GM23338 (cell line): ENCODE results near the gene ZFHX3. TPM values are rescaled to one million over a fixed set of nuclear protein-coding genes. Genes with fewer than 3 reads are reported as not detected.

Experiments
- ATAC-seq: fragments of 200-7000 bp; cut with Tn5 transposase; 3 replicates; pipeline ENCODE4 v1.9.1; 2020
- DNase-seq: peaks from one replicate; pipeline ENCODE4 v3.0.0-alpha.2; 2015; ENCODE audit warnings: low spot score
- H2AFZ ChIP-seq: fragments of 200-600 bp; sonication (generic); 2 replicates; pipeline ENCODE4 v1.8.0; 2016; ENCODE audit warnings: antibody characterized with exemption, mild to moderate bottlenecking, moderate library complexity
- H3F3A ChIP-seq: fragments of 200-600 bp; sonication (generic); replicated peaks from 2 replicates; pipeline ENCODE4 v1.8.0; 2017; ENCODE audit warnings: antibody characterized with exemption, mixed run types, low read depth
- H3K27ac ChIP-seq: fragments of 200-600 bp; sonication (generic); 2 replicates; pipeline ENCODE4 v1.6.1; 2016; ENCODE audit warnings: low read depth
- H3K27me3 ChIP-seq: fragments of 200-600 bp; sonication (generic); 2 replicates; pipeline ENCODE4 v1.8.0; 2016; ENCODE audit warnings: mild to moderate bottlenecking, mixed run types, moderate library complexity; ENCODE audit not compliant: insufficient read depth
- H3K36me3 ChIP-seq: fragments of 200-600 bp; sonication (generic); 2 replicates; pipeline ENCODE4 v1.8.0; 2016; ENCODE audit warnings: mild to moderate bottlenecking; ENCODE audit not compliant: insufficient read depth
- H3K4me1 ChIP-seq: fragments of 200-600 bp; sonication (generic); 2 replicates; pipeline ENCODE4 v1.8.0; 2016; ENCODE audit warnings: mild to moderate bottlenecking, moderate library complexity; ENCODE audit not compliant: insufficient read depth
- H3K4me2 ChIP-seq: fragments of 200-600 bp; sonication (generic); 2 replicates; pipeline ENCODE4 v1.7.1; 2017; ENCODE audit warnings: mixed run types
- H3K4me3 ChIP-seq: fragments of 200-600 bp; sonication (generic); 2 replicates; pipeline ENCODE4 v1.6.1; 2016; ENCODE audit warnings: mixed run types
- H3K79me2 ChIP-seq: fragments of 200-600 bp; sonication (generic); replicated peaks from 2 replicates; pipeline ENCODE4 v1.8.0; 2017; ENCODE audit warnings: mild to moderate bottlenecking; ENCODE audit not compliant: insufficient read depth
- H3K9me2 ChIP-seq: fragments of 200-600 bp; sonication (generic); 2 replicates; pipeline ENCODE4 v1.8.0; 2017; ENCODE audit not compliant: insufficient read depth
- H4K20me1 ChIP-seq: fragments of 200-600 bp; sonication (generic); replicated peaks from 2 replicates; pipeline ENCODE4 v1.8.0; 2017; ENCODE audit warnings: mild to moderate bottlenecking; ENCODE audit not compliant: insufficient read depth
- H3K27ac Mint-ChIP-seq: 2 replicates; pipeline ENCODE4 v1.8.0; 2020; ENCODE audit warnings: inconsistent platforms, mild to moderate bottlenecking, moderate library complexity, mixed read lengths
- H3K27me3 Mint-ChIP-seq: 3 replicates; pipeline ENCODE4 v1.8.0; 2022; ENCODE audit warnings: low read depth, mild to moderate bottlenecking, moderate library complexity, mixed read lengths, inconsistent platforms; ENCODE audit not compliant: insufficient read depth, poor library complexity
- H3K36me3 Mint-ChIP-seq: 3 replicates; pipeline ENCODE4 v1.8.0; 2021; ENCODE audit warnings: low read depth, mild to moderate bottlenecking, inconsistent platforms, moderate library complexity, mixed read lengths
- H3K4me1 Mint-ChIP-seq: 3 replicates; pipeline ENCODE4 v1.8.0; 2020; ENCODE audit warnings: mild to moderate bottlenecking, inconsistent platforms, mixed read lengths
- H3K4me3 Mint-ChIP-seq: 3 replicates; pipeline ENCODE4 v1.8.0; 2021; ENCODE audit warnings: moderate library complexity, mild to moderate bottlenecking, inconsistent platforms, mixed read lengths
- H3K9me3 Mint-ChIP-seq: 3 replicates; pipeline ENCODE4 v1.8.0; 2020; ENCODE audit warnings: moderate library complexity, mild to moderate bottlenecking, inconsistent platforms, mixed read lengths
- CREB1 ChIP-seq: fragments of 250-450 bp; sonication (Bioruptor Pico); IDR thresholded peaks from 2 replicates; pipeline ENCODE4 v1.5.0; 2020; ENCODE audit warnings: low read depth, mild to moderate bottlenecking, moderate library complexity
- EZH2 ChIP-seq: fragments of 200-600 bp; sonication (generic); IDR thresholded peaks from one replicate; pipeline ENCODE4 v1.8.0; 2017; ENCODE audit warnings: antibody characterized with exemption, mild to moderate bottlenecking, low read depth; ENCODE audit not compliant: unreplicated experiment
- EZH2phosphoT487 ChIP-seq: fragments of 200-600 bp; sonication (generic); IDR thresholded peaks from one replicate; pipeline ENCODE4 v1.8.1; 2018; ENCODE audit warnings: antibody characterized with exemption; ENCODE audit not compliant: unreplicated experiment
- JUNB ChIP-seq: IDR thresholded peaks from one replicate; pipeline ENCODE4 v1.6.1; 2016; ENCODE audit warnings: antibody characterized with exemption; ENCODE audit not compliant: unreplicated experiment
- NANOG ChIP-seq: IDR thresholded peaks from 2 replicates; pipeline ENCODE4 v1.6.1; 2016; ENCODE audit warnings: antibody characterized with exemption, borderline replicate concordance
- POLR2AphosphoS5 ChIP-seq: IDR thresholded peaks from 2 replicates; pipeline ENCODE4 v1.6.1; 2016; ENCODE audit warnings: antibody characterized with exemption, low read depth
- STAT1 ChIP-seq: IDR thresholded peaks from one replicate; pipeline ENCODE4 v1.6.1; 2016; ENCODE audit warnings: antibody characterized with exemption; ENCODE audit not compliant: unreplicated experiment
- ZNF114 ChIP-seq: fragments of 250-450 bp; sonication (Bioruptor Pico); IDR thresholded peaks from 2 replicates; pipeline ENCODE4 v1.5.0; 2020; ENCODE audit warnings: mild to moderate bottlenecking, moderate library complexity
- ZNF331 ChIP-seq: fragments of 250-450 bp; sonication (Bioruptor Pico); IDR thresholded peaks from 2 replicates; pipeline ENCODE4 v1.5.0; 2020; ENCODE audit warnings: low read depth, mild to moderate bottlenecking, moderate library complexity
- polyA plus RNA-seq: library from polyadenylated mRNA; unstranded; fragments of >200 nt; fragmentation: Nextera tagmentation; extraction: Ambion mirVana; gene quantifications from 2 replicates; pipeline ENCODE4 v1.2.1, GENCODE V29; 2016
- total RNA-seq: library from RNA; depleted of rRNA; stranded (reverse); fragments of >200 nt; shearing (Covaris generic); gene quantifications from 2 replicates; pipeline ENCODE4 v1.2.3, GENCODE V29; 2014
- TF ChIP-seq, protein P1 (sequence below): IDR thresholded peaks from 2 replicates; pipeline ENCODE4 v1.6.1; 2016; ENCODE audit warnings: antibody characterized with exemption
- TF ChIP-seq, protein P2 (sequence below): fragments of 250-450 bp; sonication (Bioruptor Pico); IDR thresholded peaks from 2 replicates; pipeline ENCODE4 v1.5.0; 2020; ENCODE audit warnings: mild to moderate bottlenecking, moderate library complexity
- TF ChIP-seq, protein P3 (sequence below): IDR thresholded peaks from one replicate; pipeline ENCODE4 v1.6.1; 2018; ENCODE audit warnings: antibody characterized with exemption; ENCODE audit not compliant: unreplicated experiment
- TF ChIP-seq, protein P4 (sequence below), 2 experiments: fragments of 200-600 bp in 1 of 2; sonication (generic) in 1 of 2; conservative IDR thresholded peaks; 2 replicates each; pipeline versions ENCODE4 v1.5.1 to v1.6.1; 2016 to 2017; ENCODE audit warnings: antibody characterized with exemption in 2 of 2, low read depth in 2 of 2, mild to moderate bottlenecking in 2 of 2, moderate library complexity in 1 of 2

Gene ZFHX3
- total and polyA plus RNA-seq, 2 experiments from 2014 or later, result 1.0 to 1.5 TPM

DNA sequence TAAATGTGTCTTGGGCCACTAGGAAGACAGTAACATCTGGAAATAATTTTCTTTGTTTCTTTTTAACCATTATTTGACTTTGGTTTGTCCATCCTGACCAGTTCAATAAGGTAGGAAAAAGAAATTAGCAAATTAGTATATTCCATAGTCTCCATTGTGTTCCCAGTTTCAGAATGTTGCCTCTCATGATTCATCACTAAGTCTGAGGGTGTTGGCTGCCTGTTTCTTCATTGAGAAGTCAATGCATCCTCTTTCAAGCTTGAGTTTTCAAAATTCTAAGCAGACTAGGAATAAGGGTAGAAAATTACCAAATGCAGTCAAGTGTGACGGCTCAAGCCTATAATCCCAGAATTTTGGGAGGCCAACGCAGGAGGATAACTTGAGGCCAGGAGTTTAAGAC, 41.9 kb downstream of the ZFHX3 start (continued):
- TF ChIP-seq, protein P1, sequence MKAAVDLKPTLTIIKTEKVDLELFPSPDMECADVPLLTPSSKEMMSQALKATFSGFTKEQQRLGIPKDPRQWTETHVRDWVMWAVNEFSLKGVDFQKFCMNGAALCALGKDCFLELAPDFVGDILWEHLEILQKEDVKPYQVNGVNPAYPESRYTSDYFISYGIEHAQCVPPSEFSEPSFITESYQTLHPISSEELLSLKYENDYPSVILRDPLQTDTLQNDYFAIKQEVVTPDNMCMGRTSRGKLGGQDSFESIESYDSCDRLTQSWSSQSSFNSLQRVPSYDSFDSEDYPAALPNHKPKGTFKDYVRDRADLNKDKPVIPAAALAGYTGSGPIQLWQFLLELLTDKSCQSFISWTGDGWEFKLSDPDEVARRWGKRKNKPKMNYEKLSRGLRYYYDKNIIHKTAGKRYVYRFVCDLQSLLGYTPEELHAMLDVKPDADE, result no peak
- no peak for TF ChIP-seq ZNF114 (CRISPR knock-in tag)

DNA sequence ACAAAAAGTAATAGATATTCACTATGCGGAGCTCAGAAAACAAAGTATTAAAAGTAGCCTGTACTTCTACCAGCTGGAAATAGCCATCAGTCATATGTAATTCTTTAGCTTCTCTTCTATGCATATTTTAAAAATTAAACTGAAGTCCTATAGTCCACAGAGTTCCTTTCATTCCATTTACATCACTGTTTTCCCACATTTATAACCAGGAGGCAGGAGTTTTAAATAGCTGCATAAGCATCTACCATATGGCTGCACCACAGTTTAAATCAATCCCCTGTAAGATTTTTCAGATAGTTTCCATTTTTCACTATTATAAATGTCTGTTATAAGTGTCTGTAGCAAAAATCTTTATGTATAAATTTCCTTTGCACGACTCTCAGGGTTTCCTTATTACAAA, 45.1 kb downstream of the ZFHX3 start:
- Histone ChIP-seq H3K4me2 (no peak overlapping the region), H3K36me3 (no peaks in the 10 kb centered on the region), H3K79me2 (no peaks in the 10 kb centered on the region), H3K4me1 (no peaks in the 10 kb centered on the region; the same call in 1 of the 2 replicates), H3K27ac (no peak overlapping the region), H3K27me3 (no peaks in the 10 kb centered on the region), H4K20me1 (no peaks in the 10 kb centered on the region; the same call in 1 of the 2 replicates), H3K9me2 (no peaks in the 10 kb centered on the region), H2AFZ (no peak overlapping the region), H3K4me3 (no peak overlapping the region), H3F3A (no peaks in the 10 kb centered on the region)
- Mint-ChIP-seq H3K27me3 (peaks cover 8% of the 10 kb centered on the region), H3K9me3 (peaks cover 17% of the 10 kb centered on the region), H3K4me3 (no peak overlapping the region), H3K36me3 (peaks cover 6% of the 10 kb centered on the region; the same call in 1 of the 3 replicates), H3K27ac (no peak overlapping the region), H3K4me1 (peaks cover 4% of the 10 kb centered on the region; the same call in 2 of the 3 replicates)
- ATAC-seq (no peak), DNase-seq (no peak)
- TF ChIP-seq STAT1, result no peak
- TF ChIP-seq POLR2AphosphoS5, result no peak
- no peak for TF ChIP-seq ZNF331 (CRISPR knock-in tag)
- no peak for TF ChIP-seq JUNB
- TF ChIP-seq, protein P2, sequence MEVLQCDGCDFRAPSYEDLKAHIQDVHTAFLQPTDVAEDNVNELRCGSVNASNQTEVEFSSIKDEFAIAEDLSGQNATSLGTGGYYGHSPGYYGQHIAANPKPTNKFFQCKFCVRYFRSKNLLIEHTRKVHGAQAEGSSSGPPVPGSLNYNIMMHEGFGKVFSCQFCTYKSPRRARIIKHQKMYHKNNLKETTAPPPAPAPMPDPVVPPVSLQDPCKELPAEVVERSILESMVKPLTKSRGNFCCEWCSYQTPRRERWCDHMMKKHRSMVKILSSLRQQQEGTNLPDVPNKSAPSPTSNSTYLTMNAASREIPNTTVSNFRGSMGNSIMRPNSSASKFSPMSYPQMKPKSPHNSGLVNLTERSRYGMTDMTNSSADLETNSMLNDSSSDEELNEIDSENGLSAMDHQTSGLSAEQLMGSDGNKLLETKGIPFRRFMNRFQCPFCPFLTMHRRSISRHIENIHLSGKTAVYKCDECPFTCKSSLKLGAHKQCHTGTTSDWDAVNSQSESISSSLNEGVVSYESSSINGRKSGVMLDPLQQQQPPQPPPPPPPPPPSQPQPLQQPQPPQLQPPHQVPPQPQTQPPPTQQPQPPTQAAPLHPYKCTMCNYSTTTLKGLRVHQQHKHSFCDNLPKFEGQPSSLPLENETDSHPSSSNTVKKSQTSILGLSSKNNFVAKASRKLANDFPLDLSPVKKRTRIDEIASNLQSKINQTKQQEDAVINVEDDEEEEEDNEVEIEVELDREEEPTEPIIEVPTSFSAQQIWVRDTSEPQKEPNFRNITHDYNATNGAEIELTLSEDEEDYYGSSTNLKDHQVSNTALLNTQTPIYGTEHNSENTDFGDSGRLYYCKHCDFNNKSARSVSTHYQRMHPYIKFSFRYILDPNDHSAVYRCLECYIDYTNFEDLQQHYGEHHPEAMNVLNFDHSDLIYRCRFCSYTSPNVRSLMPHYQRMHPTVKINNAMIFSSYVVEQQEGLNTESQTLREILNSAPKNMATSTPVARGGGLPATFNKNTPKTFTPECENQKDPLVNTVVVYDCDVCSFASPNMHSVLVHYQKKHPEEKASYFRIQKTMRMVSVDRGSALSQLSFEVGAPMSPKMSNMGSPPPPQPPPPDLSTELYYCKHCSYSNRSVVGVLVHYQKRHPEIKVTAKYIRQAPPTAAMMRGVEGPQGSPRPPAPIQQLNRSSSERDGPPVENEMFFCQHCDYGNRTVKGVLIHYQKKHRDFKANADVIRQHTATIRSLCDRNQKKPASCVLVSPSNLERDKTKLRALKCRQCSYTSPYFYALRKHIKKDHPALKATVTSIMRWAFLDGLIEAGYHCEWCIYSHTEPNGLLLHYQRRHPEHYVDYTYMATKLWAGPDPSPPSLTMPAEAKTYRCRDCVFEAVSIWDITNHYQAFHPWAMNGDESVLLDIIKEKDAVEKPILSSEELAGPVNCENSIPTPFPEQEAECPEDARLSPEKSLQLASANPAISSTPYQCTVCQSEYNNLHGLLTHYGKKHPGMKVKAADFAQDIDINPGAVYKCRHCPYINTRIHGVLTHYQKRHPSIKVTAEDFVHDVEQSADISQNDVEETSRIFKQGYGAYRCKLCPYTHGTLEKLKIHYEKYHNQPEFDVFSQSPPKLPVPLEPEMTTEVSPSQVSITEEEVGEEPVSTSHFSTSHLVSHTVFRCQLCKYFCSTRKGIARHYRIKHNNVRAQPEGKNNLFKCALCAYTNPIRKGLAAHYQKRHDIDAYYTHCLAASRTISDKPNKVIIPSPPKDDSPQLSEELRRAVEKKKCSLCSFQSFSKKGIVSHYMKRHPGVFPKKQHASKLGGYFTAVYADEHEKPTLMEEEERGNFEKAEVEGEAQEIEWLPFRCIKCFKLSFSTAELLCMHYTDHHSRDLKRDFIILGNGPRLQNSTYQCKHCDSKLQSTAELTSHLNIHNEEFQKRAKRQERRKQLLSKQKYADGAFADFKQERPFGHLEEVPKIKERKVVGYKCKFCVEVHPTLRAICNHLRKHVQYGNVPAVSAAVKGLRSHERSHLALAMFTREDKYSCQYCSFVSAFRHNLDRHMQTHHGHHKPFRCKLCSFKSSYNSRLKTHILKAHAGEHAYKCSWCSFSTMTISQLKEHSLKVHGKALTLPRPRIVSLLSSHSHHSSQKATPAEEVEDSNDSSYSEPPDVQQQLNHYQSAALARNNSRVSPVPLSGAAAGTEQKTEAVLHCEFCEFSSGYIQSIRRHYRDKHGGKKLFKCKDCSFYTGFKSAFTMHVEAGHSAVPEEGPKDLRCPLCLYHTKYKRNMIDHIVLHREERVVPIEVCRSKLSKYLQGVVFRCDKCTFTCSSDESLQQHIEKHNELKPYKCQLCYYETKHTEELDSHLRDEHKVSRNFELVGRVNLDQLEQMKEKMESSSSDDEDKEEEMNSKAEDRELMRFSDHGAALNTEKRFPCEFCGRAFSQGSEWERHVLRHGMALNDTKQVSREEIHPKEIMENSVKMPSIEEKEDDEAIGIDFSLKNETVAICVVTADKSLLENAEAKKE (CRISPR knock-in tag), result no peak
- no peak for TF ChIP-seq ZNF114 (CRISPR knock-in tag)
- no peak for TF ChIP-seq NANOG
- TF ChIP-seq EZH2, result no peak
- TF ChIP-seq, protein P3, sequence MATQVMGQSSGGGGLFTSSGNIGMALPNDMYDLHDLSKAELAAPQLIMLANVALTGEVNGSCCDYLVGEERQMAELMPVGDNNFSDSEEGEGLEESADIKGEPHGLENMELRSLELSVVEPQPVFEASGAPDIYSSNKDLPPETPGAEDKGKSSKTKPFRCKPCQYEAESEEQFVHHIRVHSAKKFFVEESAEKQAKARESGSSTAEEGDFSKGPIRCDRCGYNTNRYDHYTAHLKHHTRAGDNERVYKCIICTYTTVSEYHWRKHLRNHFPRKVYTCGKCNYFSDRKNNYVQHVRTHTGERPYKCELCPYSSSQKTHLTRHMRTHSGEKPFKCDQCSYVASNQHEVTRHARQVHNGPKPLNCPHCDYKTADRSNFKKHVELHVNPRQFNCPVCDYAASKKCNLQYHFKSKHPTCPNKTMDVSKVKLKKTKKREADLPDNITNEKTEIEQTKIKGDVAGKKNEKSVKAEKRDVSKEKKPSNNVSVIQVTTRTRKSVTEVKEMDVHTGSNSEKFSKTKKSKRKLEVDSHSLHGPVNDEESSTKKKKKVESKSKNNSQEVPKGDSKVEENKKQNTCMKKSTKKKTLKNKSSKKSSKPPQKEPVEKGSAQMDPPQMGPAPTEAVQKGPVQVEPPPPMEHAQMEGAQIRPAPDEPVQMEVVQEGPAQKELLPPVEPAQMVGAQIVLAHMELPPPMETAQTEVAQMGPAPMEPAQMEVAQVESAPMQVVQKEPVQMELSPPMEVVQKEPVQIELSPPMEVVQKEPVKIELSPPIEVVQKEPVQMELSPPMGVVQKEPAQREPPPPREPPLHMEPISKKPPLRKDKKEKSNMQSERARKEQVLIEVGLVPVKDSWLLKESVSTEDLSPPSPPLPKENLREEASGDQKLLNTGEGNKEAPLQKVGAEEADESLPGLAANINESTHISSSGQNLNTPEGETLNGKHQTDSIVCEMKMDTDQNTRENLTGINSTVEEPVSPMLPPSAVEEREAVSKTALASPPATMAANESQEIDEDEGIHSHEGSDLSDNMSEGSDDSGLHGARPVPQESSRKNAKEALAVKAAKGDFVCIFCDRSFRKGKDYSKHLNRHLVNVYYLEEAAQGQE, result no peak
- TF ChIP-seq, protein P4, sequence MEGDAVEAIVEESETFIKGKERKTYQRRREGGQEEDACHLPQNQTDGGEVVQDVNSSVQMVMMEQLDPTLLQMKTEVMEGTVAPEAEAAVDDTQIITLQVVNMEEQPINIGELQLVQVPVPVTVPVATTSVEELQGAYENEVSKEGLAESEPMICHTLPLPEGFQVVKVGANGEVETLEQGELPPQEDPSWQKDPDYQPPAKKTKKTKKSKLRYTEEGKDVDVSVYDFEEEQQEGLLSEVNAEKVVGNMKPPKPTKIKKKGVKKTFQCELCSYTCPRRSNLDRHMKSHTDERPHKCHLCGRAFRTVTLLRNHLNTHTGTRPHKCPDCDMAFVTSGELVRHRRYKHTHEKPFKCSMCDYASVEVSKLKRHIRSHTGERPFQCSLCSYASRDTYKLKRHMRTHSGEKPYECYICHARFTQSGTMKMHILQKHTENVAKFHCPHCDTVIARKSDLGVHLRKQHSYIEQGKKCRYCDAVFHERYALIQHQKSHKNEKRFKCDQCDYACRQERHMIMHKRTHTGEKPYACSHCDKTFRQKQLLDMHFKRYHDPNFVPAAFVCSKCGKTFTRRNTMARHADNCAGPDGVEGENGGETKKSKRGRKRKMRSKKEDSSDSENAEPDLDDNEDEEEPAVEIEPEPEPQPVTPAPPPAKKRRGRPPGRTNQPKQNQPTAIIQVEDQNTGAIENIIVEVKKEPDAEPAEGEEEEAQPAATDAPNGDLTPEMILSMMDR (conservative IDR thresholded peaks at IDR 0.05; ENCODE audit: low read depth in 2 of 2), result no peak
- no peak for TF ChIP-seq CREB1 (CRISPR knock-in tag)
- no peak for TF ChIP-seq EZH2phosphoT487
